SK-N-SH (cell line): ENCODE results near the gene MBP. TPM values are rescaled to one million over a fixed set of nuclear protein-coding genes. Genes with fewer than 3 reads are reported as not detected.

ENCODE experiments used
- CTCF ChIA-PET: fragments of 300-600, 350-600 bp; formaldehyde crosslinking; extraction: SDS; loops from one replicate; lab custom pipeline; 2021; lab: Yijun Ruan, JAX
- POLR2A ChIA-PET: fragments of 350-600 bp; sonication (Branson Sonifier 250); formaldehyde crosslinking; extraction: SDS; loops from one replicate; lab custom pipeline; 2020; ENCODE audit warnings: antibody characterized with exemption, inconsistent platforms; lab: Yijun Ruan, JAX
- DNase-seq: peaks from one replicate; pipeline ENCODE4 v3.0.0; 2012
- H2AFZ ChIP-seq: fragments of 200-600 bp; sonication (generic); 2 replicates; pipeline ENCODE4 v1.8.1; 2016; ENCODE audit warnings: antibody characterized with exemption, mild to moderate bottlenecking, low read depth
- H3F3A ChIP-seq: fragments of 200-600 bp; sonication (generic); replicated peaks from 2 replicates; pipeline ENCODE3; 2016; ENCODE audit warnings: antibody characterized with exemption, mild to moderate bottlenecking; ENCODE audit not compliant: insufficient read depth
- H3K27ac ChIP-seq, 2 experiments: fragments of 200-500 bp in 1 of 2; fragments of 200-600 bp in 1 of 2; sonication (Bioruptor generic) in 1 of 2; sonication (generic), shearing (Covaris generic) in 1 of 2; 2 replicates each; pipeline versions ENCODE4 v1.5.1 to v1.6.1; 2014 to 2016; ENCODE audit warnings: low read depth in 2 of 2, inconsistent platforms in 1 of 2, low read length in 1 of 2, mild to moderate bottlenecking in 1 of 2, mixed read lengths in 1 of 2
- H3K27me3 ChIP-seq: fragments of 200-600 bp; sonication (generic), shearing (Covaris generic); 2 replicates; pipeline ENCODE4 v1.6.1; 2016; ENCODE audit warnings: mixed run types; ENCODE audit not compliant: insufficient read depth
- H3K36me3 ChIP-seq, 2 experiments: fragments of 200-500 bp in 1 of 2; fragments of 200-600 bp in 1 of 2; sonication (Bioruptor generic) in 1 of 2; sonication (generic) in 1 of 2; replicated peaks in 1 of 2; 2 replicates each; pipeline versions ENCODE3 to v1.5.1; 2014 to 2016; ENCODE audit warnings: low read length in 1 of 2, mild to moderate bottlenecking in 1 of 2; ENCODE audit not compliant: insufficient read depth in 2 of 2, control insufficient read depth in 1 of 2
- H3K4me1 ChIP-seq, 2 experiments: fragments of 200-500 bp in 1 of 2; fragments of 200-600 bp in 1 of 2; sonication (Bioruptor generic) in 1 of 2; sonication (generic), shearing (Covaris generic) in 1 of 2; 2 replicates each; pipeline versions ENCODE4 v1.5.1 to v1.6.1; 2014 to 2016; ENCODE audit warnings: low read depth in 1 of 2, low read length in 1 of 2, mixed run types in 1 of 2; ENCODE audit not compliant: insufficient read depth in 2 of 2, control insufficient read depth in 1 of 2
- H3K4me2 ChIP-seq: fragments of 200-600 bp; sonication (generic), shearing (Covaris generic); 2 replicates; pipeline ENCODE4 v1.6.1; 2017; ENCODE audit warnings: mixed run types
- H3K4me3 ChIP-seq, 2 experiments: fragments of 200-500 bp in 1 of 2; fragments of 200-600 bp in 1 of 2; sonication (Bioruptor generic) in 1 of 2; sonication (generic), shearing (Covaris generic) in 1 of 2; 2 replicates each; pipeline versions ENCODE4 v1.5.1 to v1.8.1; 2014 to 2016; ENCODE audit warnings: low read depth in 2 of 2, inconsistent platforms in 1 of 2, low read length in 1 of 2, mild to moderate bottlenecking in 1 of 2, mixed read lengths in 1 of 2, moderate library complexity in 1 of 2
- H3K79me2 ChIP-seq: fragments of 200-600 bp; sonication (generic); 2 replicates; pipeline ENCODE4 v1.8.1; 2017; ENCODE audit warnings: mild to moderate bottlenecking; ENCODE audit not compliant: insufficient read depth
- H3K9ac ChIP-seq: fragments of 200-600 bp; sonication (generic); 2 replicates; pipeline ENCODE4 v1.6.1; 2017; ENCODE audit warnings: mixed run types
- H3K9me2 ChIP-seq: fragments of 200-600 bp; sonication (generic); 2 replicates; pipeline ENCODE4 v1.6.1; 2017; ENCODE audit warnings: mixed run types
- H3K9me3 ChIP-seq: fragments of 200-600 bp; sonication (generic); 2 replicates; pipeline ENCODE4 v1.6.1; 2017; ENCODE audit warnings: mixed run types, mild to moderate bottlenecking, moderate library complexity
- H4K20me1 ChIP-seq: fragments of 200-600 bp; sonication (generic); 2 replicates; pipeline ENCODE4 v1.6.1; 2017; ENCODE audit warnings: mild to moderate bottlenecking, mixed run types; ENCODE audit not compliant: insufficient read depth
- CHD2 ChIP-seq: fragments of 150-350 bp; IDR thresholded peaks from 2 replicates; pipeline ENCODE4 v1.6.1; 2018; ENCODE audit warnings: low read length; ENCODE audit not compliant: partially characterized antibody
- ELF1 ChIP-seq: IDR thresholded peaks from 2 replicates; pipeline ENCODE4 v1.4.0; 2012
- EP300 ChIP-seq, 2 experiments: IDR thresholded peaks; 2 replicates each; pipeline versions ENCODE4 v1.4.0 to v1.6.1; 2012; ENCODE audit warnings: borderline replicate concordance in 1 of 2, low read depth in 1 of 2, low read length in 1 of 2
- EZH2phosphoT487 ChIP-seq: fragments of 200-600 bp; sonication (generic); IDR thresholded peaks from 2 replicates; pipeline ENCODE4 v1.6.1; 2017; ENCODE audit warnings: low read depth, mixed run types, mild to moderate bottlenecking, antibody characterized with exemption, moderate library complexity, borderline replicate concordance
- FOXM1 ChIP-seq: IDR thresholded peaks from 2 replicates; pipeline ENCODE4 v1.4.0; 2012; ENCODE audit warnings: low read depth, mild to moderate bottlenecking
- GABPA ChIP-seq: IDR thresholded peaks from 2 replicates; pipeline ENCODE4 v1.4.0; 2012; ENCODE audit warnings: low read depth, mild to moderate bottlenecking
- RCOR1 ChIP-seq: fragments of 150-350 bp; IDR thresholded peaks from 2 replicates; pipeline ENCODE4 v1.6.1; 2017; ENCODE audit warnings: antibody characterized with exemption, low read length
- SMC3 ChIP-seq: IDR thresholded peaks from 2 replicates; pipeline ENCODE4 v1.6.1; 2012; ENCODE audit warnings: low read depth, low read length, improper control_type of control experiment
- TAF1 ChIP-seq: IDR thresholded peaks from 2 replicates; pipeline ENCODE4 v1.6.1; 2012; ENCODE audit warnings: low read depth, mild to moderate bottlenecking, low read length, moderate library complexity, borderline replicate concordance
- TEAD4 ChIP-seq: IDR thresholded peaks from 2 replicates; pipeline ENCODE4 v1.4.0; 2012; ENCODE audit warnings: mild to moderate bottlenecking, borderline replicate concordance; ENCODE audit not compliant: insufficient read depth
- USF2 ChIP-seq: fragments of 150-350 bp; IDR thresholded peaks from 2 replicates; pipeline ENCODE4 v1.6.1; 2017; ENCODE audit warnings: antibody characterized with exemption, low read length, low read depth, borderline replicate concordance
- WGBS: methylation state at CpG from one replicate; pipeline ENCODE4 v1.1.6; 2017; ENCODE audit warnings: low lambda C conversion rate; 5-methylcytosine and 5-hydroxymethylcytosine counted together
- polyA plus RNA-seq, 3 experiments: library from polyadenylated mRNA; depleted of rRNA; stranded (reverse); fragments of >200 nt; gene quantifications; 2 replicates each; pipeline ENCODE4 v1.2.3, GENCODE V29; 2012
- TF ChIP-seq, protein P1 (sequence below): IDR thresholded peaks from 2 replicates; pipeline ENCODE4; 2012

Gene MBP
- polyA plus RNA-seq, 1 of the 3 experiments (the other 2 are of a cell fraction), result 1.6 TPM

DNA sequence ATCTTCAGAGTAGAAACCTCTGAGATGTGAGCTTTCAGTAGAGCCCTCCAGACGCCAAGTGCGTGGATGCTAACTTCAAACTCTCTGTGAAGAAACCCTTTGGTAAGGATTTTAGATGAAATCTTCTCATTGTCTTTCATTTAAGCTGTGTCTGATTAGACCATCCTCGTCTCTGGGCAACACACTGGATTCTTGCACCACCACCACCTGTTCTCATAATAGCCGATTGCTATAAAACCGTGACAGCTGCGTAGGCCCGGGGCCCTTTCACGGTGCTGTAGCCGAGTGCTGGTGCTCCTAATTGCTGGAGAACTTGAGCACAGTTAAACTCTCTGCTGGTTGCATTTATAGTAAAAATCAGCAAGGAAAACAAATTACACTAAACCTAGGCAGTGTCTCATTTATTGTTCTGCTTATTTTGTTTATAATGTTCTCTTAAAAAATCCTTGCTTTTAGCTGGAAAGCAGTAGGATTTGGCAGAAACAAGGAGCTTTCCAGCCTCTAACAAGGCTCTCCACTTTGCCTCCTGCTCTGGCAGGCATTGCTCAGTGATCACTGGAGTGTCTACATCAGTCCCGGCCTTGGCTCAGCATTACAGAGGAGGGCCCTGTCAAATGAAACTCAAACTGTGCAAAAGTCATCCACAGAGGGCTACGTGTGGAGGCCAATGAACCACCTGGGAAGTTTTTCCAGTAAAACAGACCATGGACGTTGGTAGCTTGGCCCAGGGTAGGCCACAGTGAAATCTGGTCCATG, 40.9 kb upstream of the MBP start:
- H3K27ac ChIP-seq, result no peak overlapping the region
- DNase-seq, result no peak
- H3K4me1 ChIP-seq, result no peaks in the 10 kb centered on the region
- no peaks in the 10 kb centered on the region for H3K36me3 ChIP-seq
- no peaks in the 10 kb centered on the region for H3F3A ChIP-seq
- no peak overlapping the region for H2AFZ ChIP-seq
- POLR2A ChIA-PET, result no interaction called here
- no peaks in the 10 kb centered on the region for H3K79me2 ChIP-seq
- H3K9ac ChIP-seq, result no peak overlapping the region
- 49% methylated on average over 12 of the region's 12 CpGs for WGBS
- H3K9me2 ChIP-seq, result no peaks in the 10 kb centered on the region
- CTCF ChIA-PET, result no interaction called here
- no peaks in the 10 kb centered on the region for H3K27me3 ChIP-seq
- TF ChIP-seq USF2 (no peak), FOXM1 (no peak), ELF1 (no peak), TAF1 (no peak), TEAD4 (no peak), SMC3 (no peak), EP300 (IDR thresholded peaks at IDR 0.05; ENCODE audit: borderline replicate concordance in 1 of 2, low read depth in 1 of 2, low read length in 1 of 2) (no peak), RCOR1 (no peak), CHD2 (no peak), GABPA (no peak), EZH2phosphoT487 (no peak)
- TF ChIP-seq, protein P1, sequence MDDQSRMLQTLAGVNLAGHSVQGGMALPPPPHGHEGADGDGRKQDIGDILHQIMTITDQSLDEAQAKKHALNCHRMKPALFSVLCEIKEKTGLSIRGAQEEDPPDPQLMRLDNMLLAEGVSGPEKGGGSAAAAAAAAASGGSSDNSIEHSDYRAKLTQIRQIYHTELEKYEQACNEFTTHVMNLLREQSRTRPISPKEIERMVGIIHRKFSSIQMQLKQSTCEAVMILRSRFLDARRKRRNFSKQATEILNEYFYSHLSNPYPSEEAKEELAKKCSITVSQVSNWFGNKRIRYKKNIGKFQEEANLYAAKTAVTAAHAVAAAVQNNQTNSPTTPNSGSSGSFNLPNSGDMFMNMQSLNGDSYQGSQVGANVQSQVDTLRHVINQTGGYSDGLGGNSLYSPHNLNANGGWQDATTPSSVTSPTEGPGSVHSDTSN, result no peak
- no peaks in the 10 kb centered on the region for H4K20me1 ChIP-seq
- no peak overlapping the region for H3K4me2 ChIP-seq
- no peak overlapping the region for H3K4me3 ChIP-seq
- H3K9me3 ChIP-seq, result no peaks in the 10 kb centered on the region

GRCh38 chr18:77170890-77171410, 38.4 kb upstream of the MBP start:
- H3K4me2 ChIP-seq, result no peak overlapping the region
- H3K4me1 ChIP-seq, result no peaks in the 10 kb centered on the region
- no peaks in the 10 kb centered on the region for H3F3A ChIP-seq
- no peaks in the 10 kb centered on the region for H3K36me3 ChIP-seq
- H2AFZ ChIP-seq, result no peak overlapping the region
- H4K20me1 ChIP-seq, result no peaks in the 10 kb centered on the region
- H3K9me3 ChIP-seq, result no peaks in the 10 kb centered on the region
- no peaks in the 10 kb centered on the region for H3K79me2 ChIP-seq
- ChIA-PET CTCF (interaction anchor here (1.5 kb wide), 1 partner anchor 41 kb away, joined by 5 read pairs; no protein-coding TSS in a partner anchor), POLR2A (no interaction called here)
- H3K27me3 ChIP-seq, result no peaks in the 10 kb centered on the region
- no peak overlapping the region for H3K27ac ChIP-seq
- DNase-seq, result no peak
- H3K4me3 ChIP-seq, result no peak overlapping the region
- no peaks in the 10 kb centered on the region for H3K9me2 ChIP-seq
- no peak overlapping the region for H3K9ac ChIP-seq
- 56% methylated on average over 8 of the region's 8 CpGs for WGBS
- no peak for TF ChIP-seq EZH2phosphoT487
- TF ChIP-seq, all 33 proteins: peak for 0
